Activated naive CD4-positive, alpha-beta T cell treated with anti-CD3 and anti-CD28 coated beads, Interleukin-2, amount 50 U/mL, for 24 hours (primary cell): Measurements from ENCODE around the gene PSMA5.
"Not testable (repeated sequence)": the region's sequence is repeated elsewhere in the genome, so short reads cannot be mapped to it uniquely, and the experiment has no call there.

Source experiments
- H3K27ac Mint-ChIP-seq: one replicate; pipeline ENCODE4 v1.8.0; 2021; ENCODE audit warnings: mild to moderate bottlenecking, mixed read lengths
- H3K27me3 Mint-ChIP-seq: one replicate; pipeline ENCODE4 v1.8.0; 2021; ENCODE audit warnings: mixed read lengths
- H3K36me3 Mint-ChIP-seq: one replicate; pipeline ENCODE4 v1.8.0; 2021; ENCODE audit warnings: mixed read lengths
- H3K4me1 Mint-ChIP-seq: one replicate; pipeline ENCODE4 v1.8.0; 2021; ENCODE audit warnings: mixed read lengths
- H3K4me3 Mint-ChIP-seq: one replicate; pipeline ENCODE4 v1.8.0; 2021; ENCODE audit warnings: mild to moderate bottlenecking, mixed read lengths
- H3K9me3 Mint-ChIP-seq: one replicate; pipeline ENCODE4 v1.8.0; 2021; ENCODE audit warnings: mixed read lengths

PSMA5 gene

DNA sequence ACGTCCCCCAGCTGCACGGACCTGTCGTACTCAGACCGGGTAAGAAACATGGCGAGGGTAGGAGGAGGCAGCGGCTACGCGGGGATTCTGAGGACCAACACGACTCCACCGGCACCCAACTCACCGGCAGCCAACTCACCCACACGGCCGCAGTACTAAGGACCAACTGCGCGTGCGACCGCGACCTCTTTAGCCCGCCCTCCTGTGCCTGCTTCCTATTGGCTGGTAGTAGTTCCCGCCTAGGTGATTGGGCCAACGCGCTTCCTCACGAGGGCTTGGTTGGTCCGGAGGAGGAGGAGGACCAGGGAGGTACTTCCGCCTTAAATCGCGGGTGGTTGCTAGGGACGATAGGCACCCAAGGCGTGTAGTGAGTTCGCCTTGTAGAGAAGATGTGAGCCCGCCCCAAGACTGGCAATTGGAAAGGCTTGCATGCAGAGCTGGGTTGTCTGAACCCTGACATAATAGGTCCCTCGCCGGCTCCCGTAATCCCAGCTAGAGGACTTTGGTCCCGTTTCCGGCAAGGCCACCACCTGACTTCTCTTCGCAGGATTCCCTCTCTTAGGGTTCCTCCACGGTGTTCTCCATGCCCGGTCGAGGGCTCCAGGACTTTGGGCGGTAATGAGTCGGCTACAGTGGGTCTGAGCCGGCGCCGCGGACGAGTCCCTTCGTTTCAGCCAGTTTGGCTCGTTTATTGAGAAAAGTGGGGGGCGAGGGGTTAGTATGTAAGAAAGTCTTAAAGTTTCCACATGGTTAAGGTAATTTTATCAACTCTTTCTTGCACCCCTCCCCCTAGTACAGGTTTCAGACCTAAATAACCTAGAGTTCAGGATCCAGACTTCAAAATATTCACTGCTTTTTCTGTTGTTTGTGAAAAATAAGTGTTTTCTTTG is at the start of gene PSMA5:
Gene PSMA5, minus strand, starts transcription at position 168 of the 890 bp plus-strand sequence. Its CDS starts 118 bp downstream, at position 50.
- H3K36me3 Mint-ChIP-seq = peaks cover 11% of the 10 kb centered on the region
- H3K27me3 Mint-ChIP-seq = no peaks in the 10 kb centered on the region
- peak within 1 kb of the TSS; percentile 76 for H3K27ac Mint-ChIP-seq
- H3K9me3 Mint-ChIP-seq = no peaks in the 10 kb centered on the region
- peaks cover 31% of the 10 kb centered on the region for H3K4me1 Mint-ChIP-seq
- peak within 1 kb of the TSS; percentile 93 for H3K4me3 Mint-ChIP-seq

DNA sequence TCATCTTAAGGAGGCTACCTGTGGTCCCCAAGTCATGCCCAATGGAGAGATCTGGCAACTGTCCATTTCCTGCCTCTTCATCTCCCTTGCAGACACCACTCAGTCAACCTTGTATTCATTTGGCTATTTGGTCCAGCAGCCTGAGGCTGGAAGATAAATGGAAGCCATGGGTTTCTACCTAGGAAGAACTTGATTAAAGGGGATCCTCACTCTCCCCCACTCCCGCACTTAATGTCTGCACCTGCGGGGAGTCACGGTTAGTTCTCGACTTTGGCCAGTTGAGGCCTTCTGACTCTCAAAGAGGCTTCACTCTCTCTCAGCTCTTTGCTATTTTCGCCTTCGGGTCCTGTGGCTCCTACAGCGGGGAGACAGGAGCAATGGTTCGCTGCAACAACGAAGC is 49.0 kb upstream of the PSMA5 start:
- Mint-ChIP-seq H3K27ac (no peak overlapping the region), H3K36me3 (no peaks in the 10 kb centered on the region), H3K4me1 (peaks cover 5% of the 10 kb centered on the region), H3K27me3 (peaks cover 23% of the 10 kb centered on the region), H3K4me3 (no peak overlapping the region), H3K9me3 (no peaks in the 10 kb centered on the region)

DNA sequence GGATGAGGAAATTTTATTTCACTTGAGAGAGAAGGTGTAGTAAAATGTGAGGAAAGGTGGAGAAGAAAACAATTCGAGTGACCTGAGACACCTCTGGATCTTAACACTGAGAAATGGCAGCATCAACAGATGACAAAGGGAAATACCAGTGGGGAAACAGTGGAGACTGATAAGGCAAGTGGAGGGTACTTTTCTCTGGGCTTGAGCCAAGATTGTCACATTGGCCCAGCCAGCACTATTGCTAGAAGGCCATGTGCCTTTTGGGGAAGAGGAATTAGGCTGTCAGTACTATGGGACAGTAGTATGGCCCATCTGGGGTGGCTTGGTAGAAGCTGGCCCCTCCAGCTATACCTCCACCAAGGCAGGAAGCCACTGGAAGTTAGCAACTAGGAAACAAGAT is 48.4 kb upstream of the PSMA5 start:
- peaks cover 25% of the 10 kb centered on the region for H3K27me3 Mint-ChIP-seq
- H3K9me3 Mint-ChIP-seq = no peaks in the 10 kb centered on the region
- H3K36me3 Mint-ChIP-seq = no peaks in the 10 kb centered on the region
- H3K4me1 Mint-ChIP-seq = peaks cover 5% of the 10 kb centered on the region
- no peak overlapping the region for H3K4me3 Mint-ChIP-seq
- H3K27ac Mint-ChIP-seq = no peak overlapping the region

DNA sequence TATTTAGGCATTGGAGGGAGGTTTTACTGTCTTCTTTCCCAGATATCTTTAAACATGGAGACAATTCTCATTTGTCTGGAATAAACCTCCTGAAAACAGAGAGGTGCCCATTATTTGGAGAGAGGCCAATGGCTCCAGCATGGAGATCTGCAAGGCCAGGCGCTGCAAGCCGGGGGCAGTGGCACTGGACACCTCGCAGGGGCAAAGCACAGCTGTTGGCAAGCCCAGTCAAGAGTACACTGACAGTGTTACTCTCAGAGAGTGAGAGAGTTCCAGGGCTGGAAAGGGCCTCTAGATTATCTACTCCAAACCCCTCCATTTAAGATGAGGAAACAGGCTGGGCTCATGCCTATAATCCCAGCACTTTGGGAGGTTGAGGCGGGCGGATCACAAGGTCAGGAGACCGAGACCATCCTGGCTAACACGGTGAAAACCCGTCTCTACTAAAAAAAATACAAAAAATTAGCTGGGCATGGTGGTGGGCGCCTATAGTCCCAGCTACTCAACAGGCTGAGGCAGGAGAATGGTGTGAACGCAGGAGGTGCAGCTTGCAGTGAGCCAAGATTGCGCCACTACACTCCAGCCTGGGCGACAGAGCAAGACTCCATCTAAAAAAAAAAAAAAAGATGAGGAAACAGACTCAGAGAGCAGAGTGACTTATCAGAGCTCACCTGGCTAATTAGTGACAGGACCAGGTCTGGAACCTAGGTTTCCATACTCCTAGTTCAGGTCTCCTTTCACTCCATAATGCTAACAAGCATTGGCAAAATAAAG is 47.2 kb upstream of the PSMA5 start:
- H3K9me3 Mint-ChIP-seq, H3K4me3 Mint-ChIP-seq, H3K36me3 Mint-ChIP-seq, H3K27ac Mint-ChIP-seq, H3K4me1 Mint-ChIP-seq: not testable (repeated sequence)
- peaks cover 26% of the 10 kb centered on the region for H3K27me3 Mint-ChIP-seq

DNA sequence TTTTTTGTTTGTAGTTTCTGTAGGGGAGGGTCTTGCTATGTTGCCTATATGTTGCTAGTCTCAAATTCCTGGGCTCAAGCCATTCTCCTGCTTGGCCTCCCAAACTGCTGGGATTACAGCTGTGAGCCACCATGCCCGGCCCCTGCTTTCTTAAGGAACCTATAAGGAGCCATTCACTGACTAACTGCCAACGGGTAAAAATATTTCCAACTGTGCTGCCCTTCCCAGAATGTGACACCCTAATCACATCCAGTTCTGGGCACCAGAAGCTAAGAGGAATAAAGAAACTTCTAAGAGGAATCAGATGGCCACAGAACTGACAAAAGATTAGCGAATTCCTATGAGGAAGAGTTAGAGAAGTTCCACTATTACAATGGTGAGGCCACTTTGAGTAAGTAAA is 46.5 kb upstream of the PSMA5 start:
- Mint-ChIP-seq H3K27ac (no peak overlapping the region), H3K27me3 (peaks cover 30% of the 10 kb centered on the region), H3K36me3 (no peaks in the 10 kb centered on the region)

DNA sequence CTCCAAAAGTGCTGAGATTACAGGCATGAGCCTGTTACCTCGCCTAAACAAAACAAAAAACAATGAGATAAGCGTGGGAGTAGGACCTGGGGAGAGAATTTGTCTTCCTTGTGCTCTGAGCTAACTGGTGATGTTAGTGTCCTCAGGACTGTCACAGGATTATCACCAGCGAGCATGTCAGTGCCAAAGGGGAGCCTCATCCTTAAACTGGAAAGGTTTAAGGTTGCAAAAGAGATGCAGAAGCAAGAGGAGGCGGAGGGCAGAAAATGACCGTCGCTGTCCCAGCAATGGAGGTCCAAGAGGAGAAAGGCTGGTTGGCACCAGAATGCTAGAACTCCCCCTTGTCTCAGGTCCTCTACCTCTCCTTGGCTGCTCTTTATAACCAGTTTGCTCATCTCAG is 44.0 kb upstream of the PSMA5 start:
- no peak overlapping the region for H3K27ac Mint-ChIP-seq
- peaks cover 7% of the 10 kb centered on the region for H3K4me1 Mint-ChIP-seq
- no peak overlapping the region for H3K4me3 Mint-ChIP-seq
- H3K9me3 Mint-ChIP-seq = no peaks in the 10 kb centered on the region
- H3K27me3 Mint-ChIP-seq = peaks cover 33% of the 10 kb centered on the region
- no peaks in the 10 kb centered on the region for H3K36me3 Mint-ChIP-seq

More for the DNA sequence above, 46.5 kb upstream of the PSMA5 start:
- Mint-ChIP-seq H3K4me1 (peaks cover 3% of the 10 kb centered on the region), H3K9me3 (no peaks in the 10 kb centered on the region), H3K4me3 (no peak overlapping the region)

DNA sequence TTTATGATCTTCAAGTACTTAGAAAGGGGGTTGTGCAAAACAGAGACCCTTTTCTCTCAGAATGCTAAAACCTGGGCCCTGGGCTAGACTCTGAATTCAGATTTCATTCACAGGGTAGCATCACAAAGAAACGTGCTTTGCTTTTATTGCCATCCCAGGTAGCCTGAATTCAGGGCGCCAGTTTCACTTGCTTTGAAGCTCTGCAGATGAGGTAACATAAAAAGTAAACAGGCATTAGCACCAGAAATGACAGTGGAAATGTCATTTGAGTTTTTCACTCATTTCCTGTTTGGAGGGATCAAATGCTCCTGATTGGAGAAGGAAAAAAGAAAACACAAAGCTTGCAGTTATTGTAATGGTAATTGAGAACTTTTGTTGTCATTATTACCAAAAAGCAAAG is 42.7 kb upstream of the PSMA5 start:
- H3K4me1 Mint-ChIP-seq = peaks cover 7% of the 10 kb centered on the region
- H3K27ac Mint-ChIP-seq = no peak overlapping the region
- H3K36me3 Mint-ChIP-seq = no peaks in the 10 kb centered on the region
- H3K9me3 Mint-ChIP-seq = no peaks in the 10 kb centered on the region
- no peak overlapping the region for H3K4me3 Mint-ChIP-seq
- peaks cover 43% of the 10 kb centered on the region for H3K27me3 Mint-ChIP-seq

DNA sequence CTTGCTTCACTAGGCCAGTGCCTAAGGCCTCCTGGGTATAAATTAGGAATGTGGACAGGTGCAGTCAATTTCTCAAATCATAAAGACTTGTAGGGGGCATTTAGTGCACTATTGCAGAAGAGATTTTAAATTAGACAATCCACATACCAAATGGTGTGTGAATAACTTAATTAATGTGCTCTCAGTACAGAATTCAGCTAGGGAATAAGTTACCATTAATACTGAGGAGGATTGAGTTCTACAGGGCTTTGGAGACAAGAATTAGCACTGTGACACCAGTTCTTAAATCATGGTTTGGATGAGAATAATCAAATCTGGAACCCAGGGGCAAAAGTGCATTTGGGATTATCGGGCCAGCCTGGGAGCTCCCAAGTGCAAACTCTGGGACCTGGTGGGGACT is 41.8 kb upstream of the PSMA5 start:
- Mint-ChIP-seq H3K27ac (no peak overlapping the region), H3K9me3 (no peaks in the 10 kb centered on the region), H3K36me3 (no peaks in the 10 kb centered on the region), H3K4me1 (peaks cover 7% of the 10 kb centered on the region), H3K4me3 (peak overlapping the region; percentile 49), H3K27me3 (peaks cover 45% of the 10 kb centered on the region)

DNA sequence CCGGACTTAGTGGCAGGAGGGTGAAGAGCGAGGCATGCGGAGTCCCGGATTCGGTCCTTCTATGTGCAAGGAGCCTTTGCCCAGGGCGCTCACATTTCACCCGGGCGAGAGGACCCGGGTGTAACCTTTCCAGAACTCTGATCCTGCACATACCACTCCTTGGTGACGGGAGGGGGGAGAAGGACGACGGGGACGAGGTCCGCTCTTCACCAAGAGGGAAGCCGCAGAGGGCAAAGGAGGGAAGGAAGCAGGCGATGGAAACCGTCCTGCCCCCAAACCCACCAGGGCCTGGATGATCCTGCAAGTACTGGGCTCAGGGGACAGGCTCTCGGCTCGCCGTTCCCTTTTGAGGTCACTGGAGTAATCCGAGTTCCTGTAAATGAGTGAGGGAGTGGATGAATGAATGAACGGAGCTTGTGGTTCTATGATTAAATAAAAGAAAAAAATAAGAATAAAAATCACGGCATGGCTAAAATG is 41.1 kb upstream of the PSMA5 start:
- H3K9me3 Mint-ChIP-seq = no peaks in the 10 kb centered on the region
- H3K27ac Mint-ChIP-seq = no peak overlapping the region
- H3K4me3 Mint-ChIP-seq = peak overlapping the region; percentile 49
- H3K4me1 Mint-ChIP-seq = peaks cover 7% of the 10 kb centered on the region
- peaks cover 45% of the 10 kb centered on the region for H3K27me3 Mint-ChIP-seq
- no peaks in the 10 kb centered on the region for H3K36me3 Mint-ChIP-seq

DNA sequence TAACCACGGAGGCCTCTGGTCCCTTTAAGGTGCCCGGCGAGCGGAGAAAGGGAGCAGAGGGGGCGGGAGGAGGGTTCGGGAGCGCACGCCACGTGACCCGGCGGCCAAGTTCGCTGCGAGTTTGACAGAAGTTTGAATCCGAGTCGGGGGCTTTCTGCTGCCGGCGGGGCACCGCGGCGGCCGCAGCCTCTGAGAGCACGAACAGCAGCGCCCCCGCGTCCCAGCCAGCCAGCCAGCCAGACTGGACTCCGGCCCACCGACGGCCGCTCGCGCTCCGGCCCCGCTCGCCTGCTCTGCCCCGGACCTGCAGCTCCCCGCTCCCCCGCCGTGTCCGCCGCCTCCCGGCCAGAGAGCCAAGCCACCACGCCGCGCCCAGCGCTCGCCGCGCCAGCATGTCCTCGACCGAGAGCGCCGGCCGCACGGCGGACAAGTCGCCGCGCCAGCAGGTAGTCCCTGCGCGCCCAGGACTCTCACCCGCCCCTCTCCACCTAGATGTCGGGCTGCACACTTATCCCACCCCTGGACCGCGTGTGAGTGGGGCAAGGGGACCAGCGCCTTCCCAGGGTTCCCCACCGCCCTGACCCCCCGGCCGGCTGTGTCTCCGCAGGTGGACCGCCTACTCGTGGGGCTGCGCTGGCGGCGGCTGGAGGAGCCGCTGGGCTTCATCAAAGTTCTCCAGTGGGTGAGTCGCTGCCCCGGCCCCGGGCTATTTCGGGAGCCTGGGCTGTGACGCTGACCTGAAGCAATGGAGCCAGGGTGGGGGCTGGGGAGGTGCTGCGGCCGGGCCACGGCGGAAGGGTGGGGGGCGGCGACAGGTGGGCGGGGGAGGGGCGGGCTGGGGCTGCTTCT is 40.4 kb upstream of the PSMA5 start, which contains the start of gene SYPL2:
Gene SYPL2, plus strand, starts transcription at position 95 of the 849 bp plus-strand sequence. Its CDS starts 298 bp downstream, at position 393.
- H3K36me3 Mint-ChIP-seq = no peaks in the 10 kb centered on the region
- no peak within 1 kb of the TSS for H3K27ac Mint-ChIP-seq
- peaks cover 45% of the 10 kb centered on the region for H3K27me3 Mint-ChIP-seq
- peaks cover 7% of the 10 kb centered on the region for H3K4me1 Mint-ChIP-seq
- H3K4me3 Mint-ChIP-seq = peak within 1 kb of the TSS; percentile 73
- H3K9me3 Mint-ChIP-seq = no peaks in the 10 kb centered on the region

DNA sequence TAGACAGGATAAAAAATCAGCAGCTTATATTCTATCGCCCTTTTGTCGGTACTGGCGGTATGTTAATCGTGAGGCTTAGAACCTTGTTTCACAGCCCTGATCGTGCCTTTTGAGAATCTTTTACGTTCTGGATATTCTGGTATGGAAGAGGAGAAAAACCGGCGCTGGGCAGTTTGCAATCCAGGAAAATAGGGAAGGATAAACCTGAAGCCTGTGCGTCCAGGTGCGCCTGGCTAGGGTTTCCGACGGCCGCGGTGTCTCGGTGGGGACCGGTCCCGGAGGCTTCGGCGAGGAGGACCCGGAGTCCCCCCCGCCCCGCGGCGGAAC is 39.8 kb upstream of the PSMA5 start:
- H3K4me3 Mint-ChIP-seq = peak overlapping the region; percentile 73
- H3K36me3 Mint-ChIP-seq = no peaks in the 10 kb centered on the region
- H3K4me1 Mint-ChIP-seq = peaks cover 7% of the 10 kb centered on the region
- no peak overlapping the region for H3K27ac Mint-ChIP-seq
- H3K27me3 Mint-ChIP-seq = peaks cover 45% of the 10 kb centered on the region
- H3K9me3 Mint-ChIP-seq = no peaks in the 10 kb centered on the region

DNA sequence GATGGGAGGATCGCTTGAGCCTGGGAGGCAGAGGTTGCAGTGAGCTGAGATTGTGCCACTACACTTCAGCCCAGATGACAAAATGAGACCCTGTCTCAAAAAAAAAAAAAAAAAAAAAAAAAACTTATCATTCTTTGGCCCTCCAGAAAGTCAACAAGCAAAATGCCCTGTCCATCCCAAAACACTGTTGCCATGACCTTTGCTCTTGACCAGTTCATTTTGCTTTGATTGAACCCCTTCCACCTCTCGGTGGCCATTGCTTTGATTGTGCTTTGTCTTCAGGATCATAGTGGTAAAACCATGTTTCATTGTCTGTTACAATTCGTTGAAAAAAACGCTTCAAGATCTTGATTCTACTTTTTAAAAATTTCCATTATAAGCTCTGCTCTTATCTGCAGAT is 31.6 kb upstream of the PSMA5 start:
- no peak overlapping the region for H3K27ac Mint-ChIP-seq
- no peak overlapping the region for H3K4me3 Mint-ChIP-seq
- H3K9me3 Mint-ChIP-seq = peaks cover 14% of the 10 kb centered on the region
- peaks cover 23% of the 10 kb centered on the region for H3K27me3 Mint-ChIP-seq
- H3K36me3 Mint-ChIP-seq = peaks cover 2% of the 10 kb centered on the region
- no peaks in the 10 kb centered on the region for H3K4me1 Mint-ChIP-seq

DNA sequence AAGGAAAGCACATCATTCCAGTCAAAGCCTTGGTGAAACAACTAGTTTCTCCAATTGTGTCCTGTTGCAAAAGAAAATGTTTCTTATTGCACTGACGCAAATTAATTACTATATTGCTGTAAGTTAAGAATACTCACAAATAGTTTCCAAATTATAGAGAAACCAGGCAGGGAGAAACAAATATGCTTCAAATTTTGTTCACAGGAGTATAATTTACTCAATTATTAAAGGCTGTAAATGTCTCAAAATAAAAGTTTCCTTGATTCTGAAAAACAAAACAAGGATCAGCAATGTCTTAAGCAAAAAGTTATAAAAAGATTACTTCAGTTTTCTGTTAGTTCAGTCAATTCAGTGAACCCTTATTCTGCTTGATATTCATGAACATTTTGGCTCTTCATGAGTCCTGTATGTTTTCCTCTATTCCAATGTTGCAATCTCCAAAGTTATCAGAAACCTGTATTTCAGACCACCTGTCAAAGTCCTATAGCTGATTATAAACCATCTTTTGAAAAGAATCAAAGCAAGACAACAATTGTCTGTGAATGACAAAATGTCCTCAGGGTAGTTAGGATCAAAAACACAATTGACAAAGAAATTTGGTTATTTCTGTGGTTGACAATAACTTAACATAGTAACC is 28.4 kb upstream of the PSMA5 start:
- H3K27me3 Mint-ChIP-seq = peaks cover 23% of the 10 kb centered on the region
- no peak overlapping the region for H3K4me3 Mint-ChIP-seq
- peaks cover 14% of the 10 kb centered on the region for H3K9me3 Mint-ChIP-seq
- peaks cover 2% of the 10 kb centered on the region for H3K36me3 Mint-ChIP-seq
- no peak overlapping the region for H3K27ac Mint-ChIP-seq
- no peaks in the 10 kb centered on the region for H3K4me1 Mint-ChIP-seq

DNA sequence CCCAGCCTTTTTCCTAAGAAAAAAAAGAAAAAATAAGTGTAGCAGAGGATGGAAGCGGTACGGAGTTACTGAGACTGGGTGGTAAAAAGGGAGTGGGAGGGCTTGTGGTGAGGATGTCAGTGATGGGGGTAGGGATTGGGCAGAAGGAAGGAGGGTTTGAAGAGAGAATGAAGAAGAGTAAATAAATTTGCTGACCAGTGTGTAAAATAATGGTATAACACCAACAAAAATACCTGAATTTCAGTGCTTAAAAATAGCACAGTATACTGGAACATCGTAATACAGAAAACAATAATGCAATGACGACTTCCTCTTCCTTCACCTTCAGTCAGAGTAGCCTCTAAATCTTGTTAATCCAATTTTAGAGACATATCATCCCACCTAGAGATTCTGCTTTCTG is 21.3 kb upstream of the PSMA5 start:
- no peaks in the 10 kb centered on the region for H3K4me1 Mint-ChIP-seq
- H3K27ac Mint-ChIP-seq = no peak overlapping the region
- H3K9me3 Mint-ChIP-seq = no peaks in the 10 kb centered on the region
- H3K27me3 Mint-ChIP-seq = peaks cover 12% of the 10 kb centered on the region
- H3K4me3 Mint-ChIP-seq = no peak overlapping the region
- H3K36me3 Mint-ChIP-seq = peaks cover 2% of the 10 kb centered on the region
